Left ventricle myocardium superior (tissue), 1 donor: Measurements from ENCODE around the gene PLEKHG4. TPM values are rescaled to one million over a fixed set of nuclear protein-coding genes. Genes with fewer than 3 reads are reported as not detected.

Experiments
- ATAC-seq: fragments of 200-7000 bp; cut with Tn5 transposase; one replicate; pipeline ENCODE4 v1.9.1; 2020; ENCODE audit warnings: mild to moderate bottlenecking, moderate library complexity
- DNase-seq: peaks from one replicate; pipeline ENCODE4 v3.0.0-alpha.2; 2020
- intact Hi-C: fragments of 100-400 bp; cut with micrococcal nuclease; formaldehyde crosslinking; loops from one replicate; pipeline ENCODE4 v1.11.0; 2022
- total RNA-seq: library from RNA; stranded (reverse); fragmentation: NEBNext Ultra II Directional; extraction: Animal tissue kit (Norgen Biotek cat#: 25700); gene quantifications from one replicate; pipeline ENCODE4 v1.2.1, GENCODE V29; 2021
- donor health status: DM: no; HTN: yes; CAD: no; lungs with severe emphysema.

Gene PLEKHG4
- total RNA-seq, 1 donor from 2014 or later, result 1.5 TPM

DNA sequence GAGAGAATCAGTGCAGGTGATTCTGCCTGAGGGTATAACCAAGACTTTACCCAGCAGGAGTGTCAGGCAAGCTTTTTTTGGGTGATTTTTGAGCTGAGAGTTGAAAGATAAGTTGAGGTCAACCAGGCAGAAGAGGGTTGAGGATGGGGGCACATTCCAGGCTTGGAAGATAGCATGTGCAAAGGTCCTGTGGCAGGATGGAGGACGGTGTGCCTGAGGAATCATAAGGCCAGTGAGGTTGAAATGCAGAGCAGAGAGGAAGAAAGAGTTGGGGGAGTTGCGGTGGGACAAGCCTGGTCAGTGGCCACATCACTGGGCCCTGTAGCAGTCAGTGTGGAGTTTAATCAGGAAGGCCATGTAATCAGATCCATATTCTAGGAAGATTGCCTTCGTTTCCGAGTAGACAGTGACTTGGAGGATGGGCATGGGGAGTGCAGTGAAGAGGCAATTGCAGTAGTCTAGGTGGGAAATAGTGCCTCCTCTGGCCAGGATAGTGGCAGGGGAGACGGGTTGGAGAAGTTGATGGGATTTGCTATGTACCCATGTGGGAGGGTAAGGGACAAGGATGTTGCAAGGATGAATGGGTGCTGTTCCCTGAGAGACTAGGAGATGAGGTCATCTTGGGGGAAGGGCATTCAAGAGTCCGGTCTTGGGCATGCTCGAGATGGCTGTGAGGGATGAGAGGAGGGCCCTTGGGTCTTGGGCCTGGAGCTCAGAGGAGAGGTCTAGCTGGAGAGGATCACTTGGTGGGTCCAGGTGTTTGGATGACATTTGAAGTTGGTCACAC is 3.9 kb downstream of the PLEKHG4 start:
- no peak for ATAC-seq
- intact Hi-C loops, result no loop called here
- no peak for DNase-seq

DNA sequence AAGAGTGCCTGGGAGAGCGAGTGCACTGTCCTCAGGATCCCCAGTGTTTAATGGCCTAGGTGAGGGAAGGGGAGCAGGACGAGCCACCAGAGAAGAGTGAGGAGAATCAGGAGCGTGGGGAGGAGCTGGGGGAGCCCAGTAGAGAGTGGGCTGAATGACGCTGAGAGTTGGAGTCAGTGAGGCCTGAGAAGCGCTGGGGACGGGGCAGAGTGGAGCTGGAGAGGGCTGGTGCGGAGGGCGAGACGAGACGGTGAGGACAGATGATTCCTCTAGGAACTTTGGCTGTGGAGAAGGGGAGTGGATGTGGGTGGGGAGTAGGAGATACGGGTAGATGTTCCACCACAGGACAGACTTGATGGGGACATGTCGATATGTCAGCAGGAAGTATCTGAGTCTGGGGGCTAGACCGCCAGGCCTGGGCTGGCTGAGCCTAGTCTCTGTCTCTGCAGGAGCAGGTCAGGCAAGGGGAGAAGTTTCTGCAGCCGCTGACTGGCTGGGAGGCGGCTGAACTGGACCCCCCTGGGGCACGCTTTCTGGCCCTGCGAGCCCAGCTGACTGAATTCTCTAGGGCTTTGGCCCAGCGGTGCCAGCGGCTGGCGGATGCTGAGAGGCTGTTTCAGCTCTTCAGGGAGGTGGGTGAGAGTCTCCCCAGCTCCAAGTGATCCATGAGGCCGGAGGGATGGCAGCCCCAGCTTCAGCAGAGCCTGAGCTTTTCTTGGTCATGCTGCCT is 4.7 kb downstream of the PLEKHG4 start:
- DNase-seq (no peak), ATAC-seq (no peak)
- intact Hi-C loops, result no loop called here

DNA sequence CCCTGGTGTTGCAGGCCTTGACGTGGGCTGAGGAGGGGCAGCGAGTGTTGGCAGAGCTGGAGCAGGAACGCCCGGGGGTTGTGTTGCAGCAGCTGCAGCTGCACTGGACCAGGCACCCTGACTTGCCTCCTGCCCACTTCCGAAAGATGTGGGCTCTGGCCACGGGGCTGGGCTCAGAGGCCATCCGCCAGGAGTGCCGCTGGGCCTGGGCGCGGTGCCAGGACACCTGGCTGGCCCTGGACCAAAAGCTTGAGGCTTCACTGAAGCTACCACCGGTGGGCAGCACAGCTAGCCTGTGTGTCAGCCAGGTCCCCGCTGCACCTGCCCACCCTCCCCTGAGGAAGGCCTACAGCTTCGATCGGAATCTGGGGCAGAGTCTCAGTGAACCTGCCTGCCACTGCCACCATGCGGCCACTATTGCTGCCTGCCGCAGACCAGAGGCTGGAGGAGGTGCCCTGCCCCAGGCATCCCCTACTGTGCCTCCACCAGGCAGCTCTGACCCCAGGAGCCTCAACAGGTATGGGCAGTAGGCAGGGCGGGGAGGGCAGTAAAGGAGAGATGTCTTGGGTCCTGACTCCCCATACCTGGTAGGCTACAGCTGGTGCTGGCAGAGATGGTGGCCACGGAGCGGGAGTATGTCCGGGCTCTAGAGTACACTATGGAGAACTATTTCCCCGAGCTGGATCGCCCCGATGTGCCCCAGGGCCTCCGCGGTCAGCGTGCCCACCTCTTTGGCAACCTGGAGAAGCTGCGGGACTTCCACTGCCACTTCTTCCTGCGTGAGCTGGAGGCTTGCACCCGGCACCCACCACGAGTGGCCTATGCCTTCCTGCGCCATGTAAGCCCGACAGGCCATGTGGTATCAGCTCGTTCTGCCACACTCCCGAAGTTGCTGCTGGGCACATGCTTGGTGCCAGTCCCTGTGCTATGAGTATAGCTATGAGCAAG is 5.6 kb downstream of the PLEKHG4 start:
- peak; percentile 78 for ATAC-seq
- intact Hi-C loops, result no loop called here
- DNase-seq, result peak; percentile 57

DNA sequence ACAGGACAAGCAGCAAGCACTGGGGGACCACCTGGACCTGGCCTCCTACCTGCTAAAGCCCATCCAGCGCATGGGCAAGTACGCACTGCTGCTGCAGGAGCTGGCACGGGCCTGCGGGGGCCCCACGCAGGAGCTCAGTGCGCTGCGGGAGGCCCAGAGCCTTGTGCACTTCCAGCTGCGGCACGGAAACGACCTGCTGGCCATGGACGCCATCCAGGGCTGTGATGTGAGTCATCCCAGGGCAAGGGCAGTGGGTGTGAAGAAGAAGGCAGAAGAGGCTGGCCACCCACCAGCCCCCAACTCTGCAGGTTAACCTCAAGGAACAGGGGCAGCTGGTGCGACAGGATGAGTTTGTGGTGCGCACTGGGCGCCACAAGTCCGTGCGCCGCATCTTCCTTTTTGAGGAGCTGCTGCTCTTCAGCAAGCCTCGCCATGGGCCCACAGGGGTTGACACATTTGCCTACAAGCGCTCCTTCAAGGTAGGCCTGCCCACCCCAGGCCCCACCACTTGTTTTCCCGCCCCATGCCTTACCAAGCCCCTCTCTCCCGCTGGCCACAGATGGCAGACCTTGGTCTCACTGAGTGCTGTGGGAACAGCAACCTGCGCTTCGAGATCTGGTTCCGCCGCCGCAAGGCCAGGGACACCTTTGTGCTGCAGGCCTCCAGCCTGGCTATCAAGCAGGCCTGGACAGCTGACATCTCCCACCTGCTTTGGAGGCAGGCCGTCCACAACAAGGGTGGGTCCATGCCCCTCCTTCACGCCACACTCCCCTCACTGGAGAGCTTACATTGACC is 7.3 kb downstream of the PLEKHG4 start:
- DNase-seq (no peak), ATAC-seq (no peak)
- intact Hi-C loops, result no loop called here

DNA sequence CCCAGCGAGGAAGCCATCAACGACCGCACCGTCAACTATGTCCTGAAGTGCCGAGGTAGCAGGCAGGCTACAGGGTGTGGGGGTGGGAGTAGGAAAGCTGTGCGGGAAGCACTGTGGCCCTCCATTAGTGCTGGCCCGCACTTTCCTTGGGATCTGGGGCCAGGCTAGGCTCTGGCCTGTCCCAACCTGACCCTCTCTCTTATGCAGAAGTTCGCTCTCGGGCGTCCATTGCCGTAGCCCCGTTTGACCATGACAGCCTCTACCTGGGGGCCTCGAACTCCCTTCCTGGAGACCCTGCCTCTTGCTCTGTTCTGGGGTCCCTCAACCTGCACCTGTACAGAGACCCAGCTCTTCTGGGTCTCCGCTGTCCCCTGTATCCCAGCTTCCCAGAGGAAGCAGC is 8.6 kb downstream of the PLEKHG4 start:
- intact Hi-C loops, result no loop called here
- DNase-seq (no peak), ATAC-seq (no peak)

DNA sequence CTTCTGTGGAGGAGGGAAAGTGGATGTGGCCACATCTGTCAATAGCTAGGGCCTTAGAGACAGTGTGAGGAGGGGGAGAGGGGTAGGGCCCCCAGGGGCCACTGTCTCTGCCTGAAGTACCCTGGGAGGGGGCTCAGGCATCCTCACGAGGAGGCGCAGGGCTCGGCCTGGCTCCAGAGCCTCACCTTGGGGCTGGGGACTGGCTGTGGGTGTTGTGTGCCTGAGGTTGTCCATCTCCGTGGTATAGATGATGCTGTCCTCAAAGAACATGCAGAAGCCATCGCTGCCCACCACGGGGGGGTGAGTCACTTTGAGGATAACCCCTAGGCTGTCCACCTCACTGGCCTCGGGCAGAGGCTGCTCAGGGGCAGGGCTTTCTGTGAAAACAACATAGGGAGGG is 12.1 kb downstream of the PLEKHG4 start:
- DNase-seq, result no peak
- intact Hi-C loops, result no loop called here
- no peak for ATAC-seq

DNA sequence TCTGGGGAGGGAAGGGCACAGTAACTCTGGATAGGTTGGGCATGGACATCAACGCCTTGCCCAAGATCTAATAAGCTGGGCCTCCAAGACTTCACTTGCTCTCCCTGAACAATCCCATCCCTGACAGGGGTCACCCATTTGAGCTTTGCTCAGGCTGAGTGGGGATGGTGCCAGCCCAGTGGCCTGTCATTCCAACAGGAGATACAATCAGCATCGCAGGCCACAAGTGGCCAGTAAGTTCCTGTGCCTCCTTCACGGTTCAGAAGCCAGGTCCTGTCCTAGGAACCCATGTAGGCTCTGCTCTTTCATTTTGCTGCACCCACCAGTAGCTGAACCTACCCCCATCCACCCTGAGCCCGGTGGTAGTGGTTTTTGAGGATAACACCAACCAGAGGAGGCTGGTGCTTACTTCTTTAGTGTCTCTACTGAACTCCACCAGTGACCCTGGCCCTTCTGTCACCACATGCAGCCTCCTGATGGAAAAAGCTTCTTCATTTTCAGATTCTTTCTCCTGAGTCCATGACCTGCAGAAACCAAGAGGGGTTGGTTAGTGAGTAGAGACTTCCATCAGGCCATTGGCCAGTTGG is 14.9 kb downstream of the PLEKHG4 start:
- intact Hi-C loops, result no loop called here
- ATAC-seq (no peak), DNase-seq (no peak)

DNA sequence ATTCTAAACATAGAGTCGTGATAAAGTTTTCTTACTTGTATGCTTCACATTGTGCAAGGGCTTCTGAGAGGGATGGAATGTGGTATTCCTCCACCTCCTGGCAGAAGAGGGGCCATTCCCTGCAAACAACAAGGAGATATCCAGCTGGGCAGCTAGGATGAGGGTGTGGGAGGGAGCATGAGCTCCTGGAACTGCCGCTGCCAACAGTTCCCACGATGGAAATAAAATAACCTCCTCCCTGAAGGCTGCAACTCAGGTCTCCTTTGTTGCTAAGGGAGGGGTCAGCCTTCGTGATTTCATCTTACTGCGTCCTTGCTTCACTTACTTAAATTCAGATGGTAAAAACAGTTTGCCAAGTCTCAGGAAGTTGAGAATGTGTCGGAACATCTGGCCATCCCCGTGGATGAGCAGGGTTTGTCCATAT is 15.6 kb downstream of the PLEKHG4 start:
- DNase-seq (no peak), ATAC-seq (no peak)
- intact Hi-C loops, result no loop called here

DNA sequence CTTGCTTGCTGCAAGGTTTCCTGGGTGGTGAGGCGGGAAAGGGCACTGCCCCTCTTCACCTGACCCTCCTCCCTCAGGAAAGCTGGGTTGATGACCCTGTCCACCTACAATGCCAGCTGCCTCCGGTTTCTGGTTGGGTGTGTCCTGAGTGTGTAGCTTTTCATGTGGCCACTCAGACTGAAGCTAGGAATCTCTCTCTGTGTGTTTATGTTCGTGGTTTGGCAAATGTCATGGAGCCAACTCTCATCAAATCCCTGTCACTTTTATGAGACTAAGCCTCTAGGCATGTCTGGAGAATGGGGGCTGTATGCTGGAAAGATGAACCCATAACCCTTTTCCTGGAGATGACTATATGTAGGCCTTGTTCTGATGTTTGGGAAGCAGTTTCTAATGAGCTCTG is 17.1 kb downstream of the PLEKHG4 start:
- intact Hi-C loops, result no loop called here
- DNase-seq, result no peak
- ATAC-seq, result no peak

DNA sequence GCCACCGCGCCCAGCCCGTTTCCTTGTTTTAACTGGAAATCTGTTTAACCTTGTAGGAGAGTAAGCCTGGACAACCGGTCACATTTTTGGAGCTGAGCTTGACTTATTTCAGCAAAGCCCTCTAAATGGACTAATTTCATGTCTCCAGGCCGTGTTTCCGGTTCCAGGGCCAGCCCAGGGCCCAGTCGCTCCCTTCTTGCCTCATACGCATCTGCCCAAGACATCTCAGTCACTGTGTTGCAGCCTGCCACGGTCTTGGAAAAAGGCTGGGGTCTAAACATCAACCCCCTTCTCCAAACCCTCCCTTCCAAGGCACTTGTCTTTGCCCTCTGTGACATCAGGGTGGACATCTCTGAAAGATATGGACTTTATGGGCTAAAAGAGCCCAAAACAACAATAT is 18.9 kb downstream of the PLEKHG4 start:
- DNase-seq (no peak), ATAC-seq (no peak)
- intact Hi-C loops, result no loop called here

DNA sequence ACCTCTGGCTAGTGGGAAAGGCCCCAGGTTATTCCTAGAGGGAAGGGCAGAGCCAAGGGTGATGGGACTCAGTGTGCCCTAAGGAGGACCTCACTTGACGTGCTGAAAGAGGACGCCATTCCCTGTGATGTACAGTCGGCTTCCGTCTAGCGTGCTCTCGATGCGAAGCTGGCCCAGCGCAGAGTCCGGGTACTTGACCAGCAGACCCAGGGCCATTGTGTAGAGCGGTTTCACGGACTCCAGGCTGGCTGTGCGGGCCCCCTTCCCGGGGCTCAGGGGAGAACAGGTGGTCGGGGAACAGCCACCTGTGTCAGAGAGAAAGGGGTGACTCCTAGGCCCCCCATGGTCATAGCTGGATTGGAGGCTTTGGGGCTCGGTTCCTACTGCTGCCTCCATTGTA is 19.9 kb downstream of the PLEKHG4 start:
- DNase-seq, result no peak
- intact Hi-C loops, result no loop called here
- no peak for ATAC-seq

DNA sequence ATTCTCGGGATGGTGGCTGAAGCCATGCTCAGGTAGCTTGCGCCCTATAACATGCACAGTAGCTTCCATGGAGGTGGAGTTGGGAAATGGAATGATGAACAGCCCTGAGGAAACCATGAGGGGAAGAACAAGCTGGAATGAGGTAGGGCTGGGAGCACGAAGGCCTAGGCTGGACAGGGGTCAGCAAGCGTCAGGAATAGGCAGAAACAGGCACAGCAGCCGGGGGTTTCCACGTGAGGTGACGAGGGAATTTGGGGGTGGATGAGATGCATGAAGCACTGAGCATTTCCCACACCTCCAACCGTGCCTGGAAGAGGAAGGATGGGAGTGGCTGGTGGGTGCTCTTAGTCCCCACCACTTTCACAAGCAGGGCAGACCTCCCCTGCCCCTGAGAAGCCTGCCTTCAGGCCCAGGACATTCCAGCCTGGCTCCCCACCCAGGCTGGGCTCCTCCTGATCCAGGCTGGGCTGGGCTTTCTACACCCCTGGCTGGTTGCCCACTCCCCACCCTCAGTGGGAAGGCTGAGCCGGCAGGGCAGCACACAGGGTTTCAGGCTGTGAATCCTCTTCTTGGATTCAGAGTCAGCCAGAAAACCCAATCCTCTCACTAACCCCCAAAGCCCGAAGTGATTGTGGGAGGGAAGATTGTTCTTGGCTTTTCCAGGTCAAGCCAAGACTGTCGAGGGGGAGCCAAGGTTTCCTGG is 21.9 kb downstream of the PLEKHG4 start:
- ATAC-seq (peak; percentile 83), DNase-seq (peak; percentile 78)
- intact Hi-C loops, result no loop called here

DNA sequence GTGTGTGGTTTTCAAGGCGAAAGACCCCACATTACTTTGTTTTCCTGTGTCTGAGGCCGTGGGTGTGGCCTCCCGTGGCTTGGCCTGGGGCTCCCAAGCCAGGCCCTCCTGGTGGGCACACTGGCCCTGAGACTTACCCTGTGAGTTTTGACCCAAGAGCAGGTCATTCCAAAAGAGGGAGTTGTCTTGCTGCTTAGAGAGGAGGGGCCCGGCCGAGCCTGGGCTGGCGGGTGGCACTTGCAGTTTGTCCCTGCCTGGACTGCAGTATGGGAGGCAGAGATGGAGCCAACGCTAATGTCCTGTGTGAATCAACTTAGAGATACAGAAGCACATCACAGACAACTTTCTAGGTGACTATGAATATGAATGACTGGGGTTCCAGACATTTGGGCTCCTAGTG is 22.7 kb downstream of the PLEKHG4 start:
- no peak for DNase-seq
- ATAC-seq, result peak; percentile 53
- intact Hi-C loops, result no loop called here

DNA sequence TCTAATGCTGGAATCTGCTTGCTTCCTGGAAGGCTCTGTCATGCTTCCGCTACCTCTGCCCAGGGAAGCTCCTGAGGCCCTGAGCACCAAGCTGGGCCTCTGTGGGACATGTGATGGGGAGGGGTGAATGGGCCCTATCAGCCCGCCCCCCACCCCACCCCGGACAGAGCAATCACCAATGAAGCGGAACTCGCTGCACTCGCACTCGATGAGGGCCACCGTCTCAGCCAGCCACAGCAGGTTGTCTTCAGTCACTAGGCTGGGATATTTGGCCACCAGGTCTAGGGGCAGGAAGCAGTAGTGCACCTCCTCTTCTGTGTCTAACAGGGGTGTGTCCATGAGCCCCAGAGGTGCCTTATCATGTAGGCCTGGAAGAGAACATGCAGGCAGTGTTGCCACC is 23.6 kb downstream of the PLEKHG4 start:
- intact Hi-C loops, result no loop called here

DNA sequence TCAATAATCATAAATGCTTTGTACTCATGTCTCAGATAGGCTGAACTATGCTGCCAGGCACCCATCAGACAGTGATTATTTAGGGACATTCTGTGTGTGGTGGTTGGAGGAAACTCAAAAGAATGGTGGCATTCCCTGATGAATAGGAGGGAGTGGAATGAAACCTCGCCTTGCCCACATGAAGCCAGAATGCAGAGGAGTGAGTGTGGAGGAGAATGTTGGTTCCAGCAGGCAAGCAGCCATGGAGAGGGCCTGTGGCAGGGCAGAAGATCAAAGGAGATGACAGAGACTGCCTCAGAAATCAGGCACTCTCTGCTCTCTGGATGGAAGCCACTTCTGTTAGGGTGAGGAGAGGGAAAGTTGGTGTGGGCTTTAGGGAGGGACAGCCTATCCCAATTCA is 24.7 kb downstream of the PLEKHG4 start:
- no peak for ATAC-seq
- no peak for DNase-seq
- intact Hi-C loops, result no loop called here

More for the DNA sequence above, 23.6 kb downstream of the PLEKHG4 start:
- DNase-seq (no peak), ATAC-seq (no peak)

DNA sequence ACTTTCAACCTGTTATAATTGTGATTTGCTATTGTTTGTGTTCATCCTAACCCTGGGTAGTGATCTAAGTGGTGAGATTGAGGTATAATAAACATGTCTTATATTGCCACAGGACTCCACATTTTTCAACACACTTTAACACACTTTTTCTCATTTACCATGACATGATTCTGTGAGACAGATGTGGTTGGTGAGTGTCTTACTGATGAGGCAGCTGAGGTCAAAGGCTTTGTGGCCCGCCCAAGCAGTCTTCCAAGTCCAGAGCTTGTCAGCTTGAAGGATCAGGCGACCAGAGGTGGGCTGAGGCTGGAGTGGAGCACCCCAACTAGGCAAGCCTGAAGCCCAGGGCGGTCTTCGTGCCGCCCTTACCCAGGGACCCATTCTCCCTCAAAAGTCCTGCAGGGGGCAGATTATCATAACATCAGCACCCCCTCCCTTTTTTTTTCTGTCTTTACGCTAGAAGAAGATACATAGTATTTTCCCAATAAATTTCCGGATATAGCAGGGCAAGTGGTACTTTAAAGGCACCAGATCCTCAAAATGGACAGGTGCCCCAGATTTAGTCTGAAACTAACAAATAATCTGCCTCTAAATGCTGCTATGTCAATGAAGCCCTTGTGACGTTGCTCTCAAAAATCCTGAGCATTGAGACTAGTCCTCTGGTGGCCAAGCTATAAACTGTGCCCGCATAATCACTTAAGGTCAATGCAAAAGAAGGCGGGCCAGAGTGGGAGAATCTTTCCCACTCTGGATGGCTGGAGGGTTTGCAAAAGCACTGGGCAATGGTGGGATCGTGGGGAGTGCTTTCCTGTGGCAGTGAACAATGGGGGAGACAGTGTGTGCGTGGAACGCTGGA is 26.1 kb downstream of the PLEKHG4 start:
- intact Hi-C loops, result no loop called here
- DNase-seq (no peak), ATAC-seq (no peak)

DNA sequence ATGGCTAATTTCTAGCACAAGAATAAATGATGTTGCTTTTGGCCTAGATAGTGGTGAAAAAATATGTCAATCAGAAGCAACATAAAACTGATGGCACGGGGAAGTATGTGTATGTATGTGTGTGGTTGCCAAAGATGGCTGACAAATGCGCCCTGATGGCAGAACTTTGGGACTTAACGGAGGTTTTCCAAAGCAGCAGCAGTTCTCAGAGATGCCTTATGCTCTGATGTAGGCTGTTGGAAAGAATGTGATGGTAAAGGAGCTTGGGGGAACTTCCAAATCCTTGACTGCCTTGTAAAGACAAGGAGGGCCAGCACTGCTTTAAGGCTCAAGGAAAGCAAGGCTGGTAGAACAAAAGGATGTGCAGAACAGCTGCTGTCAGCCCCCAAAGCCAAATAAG is 31.2 kb downstream of the PLEKHG4 start:
- no peak for DNase-seq
- intact Hi-C loops, result no loop called here
- ATAC-seq, result no peak
